ENCODE data around the gene AFAP1L1.
"Not testable (repeated sequence)": the region's sequence is repeated elsewhere in the genome, so short reads cannot be mapped to it uniquely, and the experiment has no call there.

AFAP1L1 gene

DNA sequence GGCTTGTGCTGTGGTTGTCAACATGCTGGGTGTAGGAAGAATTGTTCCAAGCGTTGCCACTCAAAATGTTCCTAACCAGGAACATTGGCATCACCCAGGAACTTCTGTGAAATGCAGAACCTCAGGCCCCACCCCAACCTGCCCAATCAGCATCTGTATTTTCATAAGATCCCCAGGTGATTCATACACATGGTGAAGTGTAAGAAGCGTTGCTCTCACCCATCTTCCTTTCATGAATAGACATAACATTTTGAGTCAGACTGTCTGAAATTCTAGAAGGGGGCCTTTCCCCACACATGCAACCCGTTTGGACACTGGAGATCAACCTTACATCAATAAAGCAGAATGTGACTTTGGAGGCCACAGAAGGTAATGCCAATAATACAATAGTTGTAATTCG, 9.3 kb upstream of the AFAP1L1 start:
- DNase-seq: no peak

DNA sequence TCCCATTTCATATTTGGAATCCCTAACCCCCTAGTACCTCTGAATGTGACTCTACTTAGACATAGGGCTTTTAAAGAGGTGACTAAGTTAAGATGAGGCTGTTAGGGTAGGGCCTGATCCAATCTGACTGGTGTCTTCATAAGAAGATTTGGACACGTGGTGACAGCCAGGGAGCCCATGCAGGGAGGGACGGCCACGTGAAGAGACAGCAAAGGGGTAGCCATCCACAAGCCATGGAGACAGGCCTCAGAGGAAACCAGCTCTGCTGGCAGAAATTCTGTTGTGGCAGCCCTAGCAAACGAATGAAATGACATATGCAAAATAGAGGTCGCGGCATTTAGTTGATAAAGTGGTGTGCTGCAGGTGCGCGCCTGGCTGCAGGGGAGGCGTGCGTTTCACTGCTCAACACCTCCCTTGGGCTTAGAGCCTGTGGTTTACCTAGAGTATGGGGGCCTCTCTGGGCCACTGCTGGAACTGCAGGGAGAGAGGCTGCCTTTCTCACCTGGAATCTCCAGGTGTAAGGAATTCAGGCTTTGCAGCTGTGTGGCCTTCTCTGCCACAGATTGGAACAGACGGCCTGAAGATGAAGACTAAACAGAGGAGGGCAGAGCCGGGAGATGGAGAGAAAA, 7.1 kb upstream of the AFAP1L1 start:
- DNase-seq: peak; percentile 35

DNA sequence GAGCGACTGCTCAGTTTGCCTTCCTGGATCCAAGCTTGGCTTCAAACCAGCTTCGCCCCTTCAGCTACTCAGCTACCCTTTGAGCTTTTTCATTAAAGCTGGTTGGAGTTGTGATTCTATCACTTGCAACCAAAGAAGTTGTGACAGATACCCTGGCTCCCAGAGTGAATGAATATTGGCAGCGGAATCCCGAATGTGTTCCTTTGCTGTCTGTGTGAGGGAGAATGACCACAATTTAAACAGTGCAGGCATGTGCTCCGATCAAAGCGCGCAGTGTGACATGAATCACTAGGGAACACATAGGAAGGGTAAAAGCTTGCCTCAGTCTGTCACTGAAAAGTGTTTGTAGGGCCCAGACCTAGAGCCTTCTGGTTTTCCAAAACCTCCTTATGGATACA, 6.6 kb upstream of the AFAP1L1 start:
- DNase-seq: no peak

DNA sequence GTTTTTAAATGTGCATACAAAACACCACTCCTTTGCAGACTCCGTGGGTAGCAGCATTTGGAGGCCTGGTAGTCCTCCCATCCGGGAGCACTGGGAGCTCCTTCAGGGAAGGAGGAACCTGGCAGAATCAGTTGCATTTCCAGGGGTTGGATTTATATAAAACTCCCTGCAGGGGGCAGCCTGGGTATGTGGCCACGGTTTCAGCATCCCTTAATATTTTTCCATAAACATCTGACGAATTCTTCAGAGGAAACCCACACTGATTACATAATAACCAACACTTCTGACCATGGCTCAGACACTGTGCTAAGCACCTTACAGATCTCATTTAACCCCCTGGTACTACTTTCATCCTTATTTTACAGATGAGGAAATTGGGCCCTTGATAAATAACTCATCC, 6.1 kb upstream of the AFAP1L1 start:
- no peak for DNase-seq

DNA sequence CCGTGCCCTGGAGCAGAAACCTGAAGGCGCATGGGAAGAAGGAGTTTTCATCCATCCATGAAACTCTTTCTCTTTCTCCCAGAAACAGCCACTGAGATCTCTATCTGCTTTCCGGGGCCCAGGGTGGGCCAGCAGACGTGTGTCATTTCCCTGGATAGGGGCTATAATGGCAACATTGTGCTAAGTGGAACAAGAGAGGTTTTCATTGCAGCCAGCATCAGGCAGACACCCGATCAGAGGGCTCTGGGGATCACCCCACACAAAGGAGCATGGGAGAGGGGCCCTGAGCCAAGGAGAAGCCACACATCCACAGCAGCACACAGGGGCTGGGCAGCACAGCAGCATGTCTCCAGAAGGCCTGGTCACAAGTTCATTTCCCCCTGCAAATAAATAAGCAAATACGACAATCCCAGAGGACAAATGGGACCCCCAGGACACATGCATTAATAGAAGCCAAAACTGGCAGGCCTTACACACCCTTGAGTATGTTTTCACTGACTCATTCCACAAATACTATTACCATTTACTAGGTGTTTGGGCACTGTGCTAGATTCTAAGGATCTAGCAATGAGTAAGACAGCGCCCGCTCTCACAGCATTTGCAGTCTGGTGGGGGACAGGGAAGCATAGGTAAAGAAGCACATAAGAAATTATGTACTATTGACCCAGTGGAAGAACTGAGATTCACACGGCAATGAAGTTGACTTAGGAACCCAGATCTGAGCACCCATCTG, 4.3 kb upstream of the AFAP1L1 start:
- no peak for DNase-seq

DNA sequence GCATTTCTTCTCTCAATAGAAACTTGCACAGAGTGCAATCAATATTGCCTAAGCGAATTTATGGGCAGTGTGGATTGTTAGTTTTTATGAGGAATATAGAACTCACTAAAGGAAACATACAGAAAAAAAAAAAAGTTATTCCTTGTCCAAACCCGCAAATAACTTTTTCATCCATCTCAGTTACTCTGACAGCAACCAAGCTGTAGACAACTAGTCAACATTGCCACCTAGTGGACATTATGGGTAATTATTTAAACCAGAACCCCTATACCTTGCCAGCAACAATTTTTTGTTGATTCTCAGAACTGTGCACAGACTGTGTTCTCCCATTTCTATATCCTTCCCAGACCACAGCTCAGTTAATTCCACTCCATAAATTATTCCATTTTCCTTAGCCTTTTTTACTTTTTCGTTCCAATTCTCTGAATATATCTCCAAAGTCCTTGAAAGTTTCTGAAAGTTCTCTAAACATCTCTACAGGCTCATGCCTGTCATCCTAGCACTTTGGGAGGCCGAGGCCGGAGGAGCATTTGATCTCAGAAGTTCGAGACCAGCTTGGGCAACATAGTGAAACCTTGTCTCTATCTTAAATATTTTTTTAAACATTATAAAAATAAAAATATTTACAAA, 2.6 kb upstream of the AFAP1L1 start:
- peak; percentile 52 for DNase-seq

DNA sequence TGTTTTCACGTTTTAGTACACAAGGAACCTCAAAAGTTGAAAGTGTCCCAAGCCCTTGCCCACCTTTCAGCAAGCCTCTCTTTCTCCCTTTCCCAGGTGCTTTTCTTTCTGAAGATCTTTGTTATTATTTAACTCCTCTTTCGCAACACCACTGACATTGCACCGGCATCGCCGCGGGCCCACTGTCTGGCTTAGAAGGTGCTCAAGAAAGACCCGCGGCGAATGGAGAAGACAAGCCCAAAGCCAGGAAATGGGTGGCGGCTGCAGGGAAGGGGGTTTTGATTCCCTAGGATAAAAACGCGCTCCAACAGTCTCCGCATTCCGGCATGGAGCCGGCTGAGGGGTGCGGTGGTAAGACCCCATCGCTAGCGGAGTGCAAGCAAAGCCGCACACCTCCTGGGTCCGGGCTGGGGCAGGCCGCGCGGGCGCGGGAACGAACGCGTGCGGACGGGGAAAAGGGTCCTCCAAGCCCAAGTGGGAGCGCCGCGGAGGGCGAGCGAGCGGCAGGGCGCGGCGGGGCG, 404 bp upstream of the AFAP1L1 start:
- no peak for DNase-seq

DNA sequence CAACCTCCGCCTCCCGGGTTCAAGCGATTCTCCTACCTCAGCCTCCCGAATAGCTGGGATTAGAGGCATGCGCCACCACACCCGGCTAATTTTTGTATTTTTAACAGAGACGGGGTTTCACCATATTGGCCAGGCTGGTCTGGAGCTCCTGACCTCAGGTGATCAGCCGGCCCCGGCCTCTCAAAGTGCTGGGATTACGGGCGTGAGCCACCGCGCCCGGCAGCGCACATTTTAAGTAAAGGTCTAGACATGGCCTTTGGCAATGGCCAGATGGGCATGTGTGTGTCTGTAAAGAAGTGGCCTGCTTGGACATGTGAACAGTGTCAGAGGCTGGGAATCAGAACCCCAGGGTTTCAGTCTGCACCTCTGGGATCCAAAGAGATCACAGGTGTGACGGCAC, 1.1 kb downstream of the AFAP1L1 start:
- DNase-seq: not testable (repeated sequence)

DNA sequence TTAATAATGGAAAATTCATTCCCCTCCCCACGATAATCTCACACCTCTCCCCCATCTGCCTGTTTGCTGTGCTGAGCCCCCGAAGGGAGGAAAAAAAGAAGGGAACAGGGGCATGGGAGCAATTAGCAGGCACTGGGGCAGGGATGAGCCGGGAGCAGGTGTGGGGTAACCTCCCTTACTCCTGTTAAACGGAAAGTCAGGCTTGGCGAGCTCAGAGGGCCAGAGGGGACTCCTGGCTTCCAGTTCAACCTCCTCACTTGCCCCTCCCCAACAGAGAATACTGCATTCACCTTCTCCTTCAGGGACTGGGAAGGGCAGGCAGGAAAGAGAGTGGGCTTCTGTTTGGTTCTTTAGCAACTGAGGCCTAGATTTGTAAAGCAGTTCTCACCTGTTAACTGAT, 1.6 kb downstream of the AFAP1L1 start:
- no peak for DNase-seq

DNA sequence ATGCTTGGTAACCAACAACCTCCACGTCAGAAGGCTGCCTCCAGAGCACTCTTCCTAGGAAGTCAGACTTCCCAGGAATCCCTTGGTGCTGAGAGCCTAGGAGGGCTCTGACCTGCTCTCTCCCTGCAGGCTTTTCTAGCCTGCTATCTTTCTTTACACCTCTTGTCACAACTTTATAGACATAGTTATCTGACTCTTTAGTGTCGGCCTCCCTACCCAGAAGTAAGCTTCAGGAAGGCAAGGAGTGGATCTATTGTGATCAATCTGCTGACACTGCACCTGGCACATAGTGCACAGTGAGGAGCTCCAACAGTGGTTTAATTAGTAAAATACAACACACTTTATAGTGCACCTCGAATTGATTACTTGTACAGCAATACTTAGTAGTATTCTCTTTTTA, 2.3 kb downstream of the AFAP1L1 start:
- DNase-seq: no peak

DNA sequence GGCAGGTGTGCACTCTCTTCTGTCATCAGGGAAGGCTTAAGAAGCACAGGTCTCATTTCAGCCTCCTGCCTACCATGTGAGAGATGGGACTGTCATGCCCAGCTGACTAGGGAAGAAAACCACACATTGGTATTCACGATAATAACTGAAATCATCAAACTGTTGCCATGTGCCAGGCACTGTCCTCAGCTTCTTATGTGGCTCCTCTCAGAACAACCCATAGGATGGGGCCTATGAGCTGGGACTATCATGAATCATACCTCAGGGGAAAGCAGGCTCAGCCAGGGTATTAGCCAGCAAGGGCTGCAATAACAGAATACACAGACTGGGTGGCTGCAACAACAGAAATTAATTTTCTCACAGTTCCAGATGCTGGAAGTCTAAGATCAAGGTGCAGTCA, 3.3 kb downstream of the AFAP1L1 start:
- DNase-seq: no peak

DNA sequence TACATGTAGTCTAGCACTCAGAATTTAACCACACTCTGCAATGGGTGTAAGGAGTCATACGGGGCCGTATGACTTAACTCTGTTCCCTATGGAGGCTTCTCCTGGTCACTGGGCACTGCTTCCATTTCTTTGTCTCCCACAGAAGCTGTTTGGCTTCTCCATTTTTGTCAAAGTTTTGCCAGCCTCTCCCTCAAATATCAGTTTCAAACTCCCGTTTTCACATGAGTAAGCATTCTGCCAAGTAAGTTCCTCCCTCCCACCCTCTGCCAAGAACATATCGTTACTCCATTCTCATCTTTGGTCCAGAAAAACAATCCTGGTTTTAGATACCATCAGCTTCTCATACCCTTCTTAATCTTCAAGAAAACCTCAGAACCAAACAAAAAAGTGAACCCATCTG, 6.1 kb downstream of the AFAP1L1 start:
- no peak for DNase-seq

DNA sequence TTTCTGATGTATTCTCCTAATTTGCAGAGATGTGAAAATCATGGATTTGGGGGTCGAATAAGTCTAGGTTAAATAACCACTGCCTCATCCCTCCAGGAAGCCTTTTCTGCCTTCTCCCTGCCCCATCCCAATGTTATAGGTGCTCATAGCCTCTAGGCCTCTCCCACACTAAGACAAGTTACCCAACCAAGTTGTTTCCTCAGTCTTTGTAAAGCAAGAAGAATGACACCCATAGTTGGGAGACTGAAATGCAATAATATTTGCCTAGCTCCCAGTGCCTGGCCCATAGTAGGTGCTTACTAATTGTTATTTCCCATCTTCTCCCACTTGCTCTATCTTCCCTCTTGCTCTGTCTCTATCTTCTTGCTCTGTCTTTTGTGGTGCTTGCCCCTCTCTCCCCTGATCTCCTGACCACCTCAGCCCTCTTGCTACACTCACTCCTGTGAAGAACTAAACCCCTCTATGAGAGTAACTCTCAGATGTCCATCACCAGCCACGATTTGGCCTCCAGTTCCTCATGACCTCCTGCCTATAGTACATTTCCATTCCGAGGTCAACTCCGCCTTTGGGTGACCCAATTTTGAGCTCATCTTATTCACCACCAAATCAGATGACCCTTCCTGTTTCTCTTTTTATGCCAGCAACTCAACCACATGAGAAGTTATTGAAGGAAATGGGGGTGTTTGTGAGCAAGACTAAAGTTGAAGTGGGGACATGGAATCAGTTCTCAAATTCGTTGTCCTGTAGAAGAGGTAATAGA, 7.0 kb downstream of the AFAP1L1 start:
- DNase-seq: no peak

DNA sequence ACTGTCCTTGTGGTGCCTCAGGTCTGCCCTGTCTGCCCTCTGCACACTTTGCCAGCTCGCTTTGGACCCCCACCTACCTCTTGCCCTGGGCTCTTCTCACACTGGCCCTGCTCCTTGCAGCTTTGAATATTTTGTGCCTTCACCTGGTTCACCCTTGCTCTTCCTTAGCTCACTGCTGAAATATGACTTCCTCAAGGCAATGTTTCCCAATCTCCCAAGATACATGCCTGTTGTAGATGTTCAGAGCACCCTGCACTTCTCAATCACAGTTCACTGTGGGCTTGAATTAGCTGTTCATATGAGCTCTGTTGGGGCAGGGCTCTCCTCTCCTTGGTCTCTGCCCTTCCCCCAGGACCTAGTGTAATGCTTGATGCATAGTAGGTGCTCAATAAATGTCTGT, 8.0 kb downstream of the AFAP1L1 start:
- DNase-seq: no peak

DNA sequence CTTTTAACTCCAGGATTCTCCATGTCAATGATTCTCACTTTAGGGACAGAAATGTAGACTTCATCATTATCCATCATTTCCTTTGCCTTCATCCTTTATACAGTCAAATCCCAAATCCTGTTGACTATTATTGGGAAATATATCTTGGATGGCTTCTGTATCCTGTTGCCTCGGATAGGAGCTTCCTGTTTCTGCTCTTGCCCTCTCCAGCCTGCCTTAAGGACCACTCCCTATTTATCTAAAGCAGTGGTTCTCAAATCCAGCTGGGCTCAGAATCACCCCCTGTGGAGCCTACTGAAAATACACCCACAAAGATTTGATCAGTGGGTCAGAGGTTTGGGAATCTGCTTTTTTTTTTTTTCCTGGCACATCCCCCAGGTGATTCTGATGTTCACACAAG, 8.5 kb downstream of the AFAP1L1 start:
- no peak for DNase-seq

DNA sequence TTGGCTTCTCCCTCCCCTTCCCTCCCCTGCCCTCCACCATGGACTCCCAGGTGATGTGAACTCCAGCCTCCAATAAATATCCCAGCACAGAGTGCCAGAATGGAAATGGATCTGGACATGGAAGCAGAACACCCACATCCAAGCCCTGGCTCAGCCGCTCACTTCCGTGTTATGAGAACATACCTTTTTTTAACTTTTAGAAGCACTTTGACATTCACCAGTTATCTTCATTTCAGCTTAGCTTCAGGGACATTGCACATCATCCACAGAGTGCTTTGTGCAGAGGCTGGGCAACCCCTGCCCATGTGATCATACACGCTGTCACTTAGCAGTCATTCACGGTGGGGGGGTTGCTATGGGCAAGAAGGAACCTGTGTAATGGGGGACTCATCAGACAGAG, 9.1 kb downstream of the AFAP1L1 start:
- DNase-seq: no peak

DNA sequence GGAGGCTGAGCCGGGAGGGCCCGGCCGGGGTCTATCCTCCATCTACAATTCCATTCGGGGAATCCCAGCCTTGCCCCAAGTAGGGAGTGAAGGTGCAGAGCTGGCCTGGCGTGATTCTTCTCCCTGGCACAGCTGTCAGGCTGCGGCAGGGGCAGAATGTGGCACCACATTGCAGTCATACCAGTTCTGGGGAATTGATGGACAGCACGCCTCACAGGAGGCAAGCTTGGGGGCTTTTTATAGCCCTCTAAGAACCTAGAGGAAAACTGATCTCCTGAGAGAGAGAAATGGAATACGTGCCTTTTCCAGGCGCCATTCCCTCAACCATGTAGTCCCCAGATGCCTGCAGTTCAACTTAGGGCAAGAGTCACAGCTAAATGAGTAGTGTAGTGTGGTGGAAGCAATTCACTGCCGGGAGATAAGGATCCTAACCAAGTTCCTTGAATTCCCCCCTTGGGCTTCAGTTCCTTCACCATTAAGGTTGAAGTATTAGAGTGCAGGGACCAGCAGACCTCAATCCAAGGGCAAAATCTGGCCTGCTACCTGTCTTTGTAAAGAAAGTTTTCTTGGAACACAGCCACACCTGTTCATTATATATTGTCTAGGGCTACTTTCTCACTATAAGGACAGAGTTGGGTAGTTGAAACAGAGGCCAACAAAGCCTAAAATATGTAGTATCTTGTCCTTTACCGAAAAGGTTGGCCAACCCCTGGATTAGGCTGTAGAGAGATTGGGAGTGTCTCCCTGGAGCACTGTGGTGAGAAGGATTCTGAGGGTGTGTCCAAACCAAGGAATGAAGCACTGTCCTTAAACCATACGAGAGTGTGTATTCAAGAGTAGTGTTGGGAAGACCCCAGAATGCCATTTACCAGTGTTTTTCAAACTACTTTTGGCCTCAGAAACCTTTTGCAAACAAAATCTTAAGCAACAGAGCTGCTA, 10.6 kb downstream of the AFAP1L1 start:
- no peak for DNase-seq

DNA sequence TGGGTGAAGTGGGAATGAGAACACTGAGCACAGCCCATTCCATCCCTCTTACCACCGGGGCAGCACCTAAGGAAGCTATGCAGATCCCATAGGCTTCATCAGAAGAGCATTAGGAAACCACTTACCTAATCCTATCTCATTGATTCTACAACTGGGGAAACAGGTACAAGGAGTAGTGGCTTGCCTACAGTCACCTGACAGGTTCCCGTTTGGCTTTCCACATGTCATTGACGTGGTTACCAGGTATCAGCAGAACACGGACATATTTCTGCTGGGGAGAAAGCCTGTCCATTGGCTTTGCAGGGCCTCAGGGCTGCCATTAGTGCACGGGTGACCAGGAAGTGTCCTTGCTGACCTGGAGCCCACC, 11.3 kb downstream of the AFAP1L1 start:
- no peak for DNase-seq

DNA sequence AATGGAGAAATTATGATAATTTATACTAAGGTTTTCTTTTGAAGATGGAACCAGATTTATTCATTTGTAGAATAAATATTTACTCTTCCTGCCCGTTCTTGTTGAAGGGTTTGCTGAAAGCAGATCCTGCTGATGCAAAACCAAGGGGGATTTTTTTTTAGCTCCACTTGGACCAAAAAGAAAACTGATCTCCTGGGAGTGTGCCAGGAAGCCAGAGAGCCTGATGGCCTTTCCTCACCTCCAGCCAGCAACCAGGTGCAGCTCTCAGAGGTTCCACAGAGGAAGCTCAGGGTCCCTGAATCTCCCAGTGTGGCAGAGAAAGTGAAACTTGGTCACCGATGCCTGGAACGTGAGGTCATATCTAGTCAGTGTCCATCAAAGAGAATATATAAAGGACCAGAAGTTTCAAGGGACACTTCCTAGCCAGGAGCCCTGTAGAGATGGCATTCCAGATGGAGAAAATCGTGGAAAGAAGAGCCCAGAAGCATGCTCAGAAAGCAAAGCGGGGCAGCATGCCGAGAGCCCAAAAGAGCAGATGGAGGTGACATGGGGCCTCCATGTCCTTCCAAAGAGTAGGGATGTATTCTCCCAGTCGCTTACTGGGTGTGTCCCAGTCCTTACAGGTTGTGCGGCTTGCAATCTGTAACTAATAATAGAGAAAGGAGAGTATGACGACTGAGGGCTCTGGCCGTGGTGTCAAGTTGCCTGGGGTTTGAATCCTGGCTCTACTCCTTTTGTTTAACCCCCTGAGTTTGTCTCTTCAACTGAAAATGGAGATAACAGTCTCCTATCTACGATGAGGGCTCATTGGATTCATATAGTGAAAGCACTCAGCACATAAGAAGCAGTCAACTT, 12.2 kb downstream of the AFAP1L1 start:
- DNase-seq: no peak

DNA sequence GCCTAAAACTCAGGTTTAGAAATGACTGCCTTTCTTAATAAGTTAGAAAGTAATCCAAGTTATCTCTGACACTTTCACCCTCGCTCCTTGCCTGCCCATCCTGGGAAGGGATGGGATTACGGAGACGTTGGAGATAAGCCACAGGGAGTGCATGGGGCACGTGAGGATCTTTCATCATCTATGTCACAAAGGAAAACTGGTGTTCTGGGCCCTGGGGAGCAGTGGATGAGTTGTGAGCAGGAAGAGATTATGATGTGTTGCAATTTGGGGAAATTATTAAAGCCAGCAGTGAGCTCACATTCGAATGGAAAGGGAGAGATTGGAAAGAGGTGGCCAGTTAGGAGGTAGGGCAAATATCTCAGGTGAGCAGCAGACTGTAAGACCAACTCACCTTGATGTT, 12.8 kb downstream of the AFAP1L1 start:
- no peak for DNase-seq

DNA sequence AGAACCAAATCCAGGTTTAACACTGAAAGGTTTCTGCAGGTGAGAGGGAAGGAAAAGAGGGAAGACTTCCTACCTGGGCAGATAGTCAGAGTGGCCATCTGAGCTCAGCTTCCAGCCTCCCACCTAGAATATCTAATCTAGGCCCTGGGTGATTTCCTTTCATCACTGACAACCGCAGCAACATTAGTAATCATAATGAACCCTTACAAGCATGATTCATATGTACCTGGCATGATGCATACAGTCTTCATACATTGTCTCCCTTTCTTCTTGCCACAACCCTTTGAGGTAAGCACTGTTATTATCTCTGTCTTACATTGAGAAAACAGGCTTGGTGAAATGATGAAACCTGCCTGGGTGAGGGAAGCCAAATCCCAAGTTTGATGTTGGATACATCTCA, 13.5 kb downstream of the AFAP1L1 start:
- no peak for DNase-seq
